GM12875 (cell line): ENCODE results near the gene IP6K2.

Experiments used
- H3K4me3 ChIP-seq: one replicate; pipeline ENCODE4 v1.5.1; 2011; ENCODE audit warnings: low read depth, low read length, control low read depth
- TF ChIP-seq, protein P1 (sequence below): IDR thresholded peaks from 2 replicates; pipeline ENCODE4 v1.5.1; 2011; ENCODE audit warnings: low read depth, mild to moderate bottlenecking, control low read depth, inconsistent platforms, low read length, moderate library complexity, borderline replicate concordance; ENCODE audit not compliant: insufficient read depth

Gene IP6K2

DNA sequence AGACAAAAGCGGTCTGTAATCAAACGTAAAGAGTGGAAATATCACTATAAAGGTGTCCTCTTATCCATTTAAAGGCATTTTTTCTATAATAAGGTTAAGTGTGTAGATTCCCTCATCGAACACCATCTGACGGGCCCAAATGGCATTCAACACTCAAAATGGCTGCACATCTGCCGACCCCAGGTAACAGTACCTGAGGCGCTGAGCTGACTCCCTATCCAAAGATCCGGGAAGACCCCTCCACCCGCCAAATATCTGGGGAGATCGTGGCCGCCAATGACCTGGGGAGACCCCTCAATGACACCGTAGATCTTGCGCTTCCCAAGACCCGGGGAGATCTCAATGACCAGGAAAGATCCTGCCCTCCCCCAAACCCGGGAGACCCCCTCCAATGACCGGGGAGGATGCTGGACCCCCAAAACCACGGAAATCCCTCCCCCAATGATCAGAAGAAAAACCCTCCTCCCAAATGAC, 476 bp downstream of the IP6K2 start:
- H3K4me3 ChIP-seq: peak overlapping the region; percentile 66
- TF ChIP-seq, protein P1, sequence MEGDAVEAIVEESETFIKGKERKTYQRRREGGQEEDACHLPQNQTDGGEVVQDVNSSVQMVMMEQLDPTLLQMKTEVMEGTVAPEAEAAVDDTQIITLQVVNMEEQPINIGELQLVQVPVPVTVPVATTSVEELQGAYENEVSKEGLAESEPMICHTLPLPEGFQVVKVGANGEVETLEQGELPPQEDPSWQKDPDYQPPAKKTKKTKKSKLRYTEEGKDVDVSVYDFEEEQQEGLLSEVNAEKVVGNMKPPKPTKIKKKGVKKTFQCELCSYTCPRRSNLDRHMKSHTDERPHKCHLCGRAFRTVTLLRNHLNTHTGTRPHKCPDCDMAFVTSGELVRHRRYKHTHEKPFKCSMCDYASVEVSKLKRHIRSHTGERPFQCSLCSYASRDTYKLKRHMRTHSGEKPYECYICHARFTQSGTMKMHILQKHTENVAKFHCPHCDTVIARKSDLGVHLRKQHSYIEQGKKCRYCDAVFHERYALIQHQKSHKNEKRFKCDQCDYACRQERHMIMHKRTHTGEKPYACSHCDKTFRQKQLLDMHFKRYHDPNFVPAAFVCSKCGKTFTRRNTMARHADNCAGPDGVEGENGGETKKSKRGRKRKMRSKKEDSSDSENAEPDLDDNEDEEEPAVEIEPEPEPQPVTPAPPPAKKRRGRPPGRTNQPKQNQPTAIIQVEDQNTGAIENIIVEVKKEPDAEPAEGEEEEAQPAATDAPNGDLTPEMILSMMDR: no peak

DNA sequence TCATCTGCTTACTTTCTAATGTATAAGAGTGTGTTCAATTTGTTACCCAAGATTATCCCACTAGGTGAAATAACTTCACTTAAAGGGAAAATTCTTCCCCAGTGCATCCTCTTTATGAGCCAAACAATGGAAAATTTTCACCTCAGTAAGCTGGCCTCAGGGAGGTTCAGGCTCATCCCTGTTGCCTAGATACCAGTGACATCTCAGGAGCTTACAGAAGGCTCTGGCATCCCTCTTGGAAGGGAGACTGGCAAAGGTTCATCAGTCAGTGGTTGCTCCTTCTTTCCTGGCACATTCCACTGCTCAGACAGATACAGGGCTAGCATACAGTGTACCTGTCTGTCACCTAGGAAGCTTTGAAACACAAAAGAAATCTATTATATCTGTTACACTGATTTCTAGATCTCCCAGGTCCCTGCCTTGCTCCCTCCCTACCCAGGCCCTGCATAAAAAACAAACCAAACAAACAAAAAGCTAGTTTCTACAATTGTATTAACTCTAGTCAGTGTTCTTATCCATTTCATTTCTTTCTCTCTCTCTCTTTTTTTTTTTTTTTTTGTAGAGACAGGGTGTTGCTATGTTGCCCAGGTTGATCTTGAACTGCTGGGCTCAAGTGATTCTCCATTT, 1.7 kb downstream of the IP6K2 start:
- peak overlapping the region; percentile 16 for H3K4me3 ChIP-seq
- TF ChIP-seq, protein P1: no peak

DNA sequence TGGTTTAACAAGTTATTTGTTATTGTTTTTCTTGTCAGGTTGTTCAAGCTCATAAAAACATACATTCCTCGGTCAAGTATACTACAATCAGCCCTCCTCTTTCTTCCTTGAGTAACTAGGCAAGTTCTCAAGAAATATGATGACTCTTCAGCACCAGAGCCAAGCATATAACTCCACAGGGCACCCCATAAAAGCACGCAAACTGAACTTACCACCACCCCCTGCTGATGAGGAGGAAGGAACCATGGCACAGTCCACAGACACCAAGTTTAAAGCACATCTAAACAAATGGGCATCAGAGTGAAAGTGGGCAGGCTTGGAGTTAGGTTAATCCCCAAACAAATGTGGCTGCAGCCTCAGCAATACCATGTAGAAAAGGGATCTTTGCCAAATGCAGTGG, 5.3 kb downstream of the IP6K2 start:
- H3K4me3 ChIP-seq: no peak overlapping the region
- TF ChIP-seq, protein P1: no peak

DNA sequence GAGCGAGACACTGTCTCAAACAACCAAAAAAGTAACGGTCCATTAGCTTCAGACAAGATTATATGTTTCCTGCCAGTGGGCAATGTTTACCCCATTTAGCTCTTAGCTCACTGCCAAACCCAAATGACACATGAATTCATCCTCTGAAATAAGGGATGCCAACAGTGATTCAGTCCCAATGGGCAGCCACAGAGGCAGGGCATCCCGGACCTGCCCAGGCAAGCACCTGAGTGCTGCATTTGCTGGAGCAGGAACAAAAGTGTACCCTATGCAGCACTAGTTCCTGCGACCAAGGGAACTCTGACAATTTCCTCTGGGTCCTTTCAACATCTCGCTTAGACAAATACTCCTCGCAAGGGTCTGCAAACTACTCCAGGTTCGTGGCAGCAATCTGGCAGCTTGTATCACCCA, 8.0 kb downstream of the IP6K2 start:
- H3K4me3 ChIP-seq: no peak overlapping the region
- TF ChIP-seq, protein P1: no peak

DNA sequence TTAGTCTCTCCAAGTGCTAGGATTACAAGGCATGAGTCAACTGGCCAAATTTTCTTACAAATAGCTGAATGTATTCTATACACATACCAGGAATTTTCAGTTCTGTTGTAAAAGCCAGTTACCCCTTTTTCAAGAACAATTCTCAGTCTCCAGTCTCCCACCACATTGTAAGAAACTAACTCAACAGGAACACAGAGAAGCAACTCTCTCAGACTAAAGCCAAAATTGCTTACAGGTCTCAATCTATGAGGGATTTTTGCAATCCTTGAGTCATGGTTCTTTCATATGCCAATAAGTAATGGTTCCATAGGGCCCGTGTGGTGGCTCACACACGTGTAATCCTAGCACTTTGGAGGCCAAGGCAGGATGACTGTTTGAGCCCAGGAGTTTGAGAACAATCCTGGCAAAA, 8.5 kb downstream of the IP6K2 start:
- TF ChIP-seq, protein P1: no peak

DNA sequence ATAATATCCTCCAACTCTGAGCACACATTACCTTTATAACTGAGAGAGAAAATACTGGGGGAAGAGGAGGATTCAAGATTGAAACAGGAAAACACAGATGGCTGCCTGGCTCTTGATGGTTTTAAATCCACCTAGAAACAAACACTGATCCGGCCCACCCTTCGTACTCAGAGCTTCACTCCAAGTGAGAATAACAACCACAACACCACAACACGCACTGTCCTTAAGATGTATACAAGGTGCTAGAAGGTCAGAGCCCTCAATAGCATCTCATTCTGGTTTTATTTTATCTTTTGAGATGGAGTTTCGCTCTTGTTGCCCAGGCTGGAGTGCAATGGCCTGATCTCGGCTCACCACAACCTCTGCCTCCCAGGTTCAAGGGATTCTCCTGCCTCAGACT, 9.9 kb downstream of the IP6K2 start:
- H3K4me3 ChIP-seq: no peak overlapping the region
- TF ChIP-seq, protein P1: no peak

More for the DNA sequence above, 8.5 kb downstream of the IP6K2 start:
- H3K4me3 ChIP-seq: no peak overlapping the region

DNA sequence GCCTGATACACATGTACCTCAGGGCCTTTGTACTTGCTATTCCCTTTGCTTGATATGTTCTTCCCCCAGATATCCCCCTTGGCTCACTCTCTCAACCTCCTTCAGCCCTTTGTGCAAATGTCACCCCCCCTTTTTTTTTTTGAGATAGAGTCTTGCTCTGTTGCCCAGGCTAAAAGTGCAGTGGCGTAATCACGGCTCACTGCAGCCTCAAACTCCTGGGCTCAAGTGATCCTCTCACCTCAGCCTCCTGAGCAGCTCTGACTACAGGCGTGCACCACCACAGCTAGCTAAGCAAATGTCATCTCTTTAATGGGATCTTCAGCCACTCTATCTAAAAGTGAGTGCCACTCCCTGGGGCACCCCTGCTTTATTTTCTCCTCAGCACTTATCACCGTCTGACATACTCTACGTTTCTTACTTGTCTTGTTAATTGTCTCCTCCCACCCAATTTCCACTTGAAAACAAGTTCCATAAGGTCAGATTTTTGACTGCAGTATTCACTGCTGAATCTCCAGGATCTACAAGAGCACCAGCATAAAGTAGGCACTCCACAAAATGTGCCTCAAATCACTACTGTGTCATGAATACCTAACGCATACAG, 14.6 kb downstream of the IP6K2 start:
- H3K4me3 ChIP-seq: no peak overlapping the region
- TF ChIP-seq, protein P1: no peak
